ENCODE measurements around the gene FRMD4A. TPM values are rescaled to one million over a fixed set of nuclear protein-coding genes. Genes with fewer than 3 reads are reported as not detected.

FRMD4A gene
- total and polyA plus RNA-seq, 2 of the 4 experiments (the other 2 are of a cell fraction): 30.3 to 68.8 TPM

DNA sequence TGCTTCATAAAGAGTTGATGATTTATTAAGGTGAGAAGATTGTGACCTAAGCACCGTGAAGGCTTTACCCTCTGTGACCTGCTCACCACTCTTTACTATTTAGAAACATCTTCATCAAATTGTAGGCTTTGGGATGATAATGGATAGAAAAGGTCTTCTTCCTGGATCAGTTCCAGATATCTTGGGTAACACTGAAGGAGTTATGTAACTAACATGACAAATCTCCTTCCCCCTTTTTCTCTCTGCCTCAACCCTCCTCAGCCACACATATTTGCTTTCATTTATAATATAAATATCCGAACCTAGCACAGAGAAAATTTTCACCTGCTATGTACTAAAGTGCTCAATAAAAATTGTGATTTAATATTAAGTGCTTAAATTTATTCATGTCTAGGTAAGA is 151.5 kb downstream of the FRMD4A start:
- no peak overlapping the region for H3K4ac ChIP-seq (ENCODE audit: low read depth, low read length)
- no peaks in the 10 kb centered on the region for H3K9me1 ChIP-seq (ENCODE audit: insufficient read depth, low read length)
- no peaks in the 10 kb centered on the region for H3K79me1 ChIP-seq (ENCODE audit: low read depth in 1 of 2, low read length in 2 of 2)
- H2BK15ac ChIP-seq (ENCODE audit: low read depth, low read length): no peak overlapping the region
- H3K27ac ChIP-seq (ENCODE audit: insufficient read depth, low read length): no peak overlapping the region
- H2AK9ac ChIP-seq (replicated peaks; ENCODE audit: low read depth, low read length, poor library complexity): no peak overlapping the region
- BruUV-seq (replicated peaks): no TSS peak
- ChIA-PET POLR2A (ENCODE audit: unreplicated experiment) (no interaction called here), CTCF (interaction anchor here (1.5 kb wide), 1 partner anchor 18 kb away, joined by 4 read pairs; no protein-coding TSS in a partner anchor)
- no peak overlapping the region for H2AFZ ChIP-seq (replicated peaks; ENCODE audit: low read length, poor library complexity)
- no peak overlapping the region for H4K5ac ChIP-seq (ENCODE audit: low read depth, low read length)
- no peak overlapping the region for H3K4me2 ChIP-seq (ENCODE audit: low read depth, low read length)
- no peak overlapping the region for H3K18ac ChIP-seq (ENCODE audit: low read depth, low read length)
- H2AK5ac ChIP-seq (ENCODE audit: low read depth, low read length): no peak overlapping the region
- H3K23ac ChIP-seq (ENCODE audit: low read depth, low read length): no peak overlapping the region
- intact Hi-C loops (cut with micrococcal nuclease) (no loop called here), in situ Hi-C loops (cut with MboI; ENCODE audit: low sequenced_read_pairs) (loop anchor here (10.0 to 25.0 kb wide), 2 partner anchors 394 to 633 kb away; no protein-coding TSS in a partner anchor), dilution Hi-C loops (cut with HindIII; ENCODE audit: low sequenced_read_pairs, unreplicated experiment) (no loop called here)
- H2BK5ac ChIP-seq (ENCODE audit: low read depth, low read length, poor library complexity, severe bottlenecking): no peak overlapping the region
- WGBS, 2 experiments (ENCODE audit: extremely low coverage in 2 of 2, insufficient read length in 1 of 2): no CpG with 5 or more reads among the region's 2 CpGs
- H3K4me3 ChIP-seq (ENCODE audit: insufficient read depth, low read depth, low read length): no peak overlapping the region
- TF ChIP-seq POLR2A (IDR thresholded peaks at IDR 0.05; ENCODE audit: low read depth, low read length) (no peak), CHD1 (IDR thresholded peaks at IDR 0.05; ENCODE audit: low read depth, low read length) (no peak), CEBPB (IDR thresholded peaks at IDR 0.05; ENCODE audit: low read depth, low read length) (no peak), MAZ (IDR thresholded peaks at IDR 0.05; ENCODE audit: borderline replicate concordance, low read depth, low read length) (no peak), BHLHE40 (IDR thresholded peaks at IDR 0.05; ENCODE audit: low read depth, low read length) (no peak), NFE2L2 (IDR thresholded peaks at IDR 0.05; ENCODE audit: low read depth, low read length) (no peak), RFX5 (IDR thresholded peaks at IDR 0.05; ENCODE audit: low read depth, low read length) (no peak), RAD21 (IDR thresholded peaks at IDR 0.05; ENCODE audit: low read length) (no peak), MAFK (IDR thresholded peaks at IDR 0.05; ENCODE audit: low read depth, low read length) (no peak), SMC3 (IDR thresholded peaks at IDR 0.05; ENCODE audit: low read depth, low read length) (no peak), MXI1 (IDR thresholded peaks at IDR 0.05; ENCODE audit: borderline replicate concordance, low read depth, low read length) (no peak), FOS (IDR thresholded peaks at IDR 0.05; ENCODE audit: low read depth, low read length) (no peak)
- TF ChIP-seq, protein P1, sequence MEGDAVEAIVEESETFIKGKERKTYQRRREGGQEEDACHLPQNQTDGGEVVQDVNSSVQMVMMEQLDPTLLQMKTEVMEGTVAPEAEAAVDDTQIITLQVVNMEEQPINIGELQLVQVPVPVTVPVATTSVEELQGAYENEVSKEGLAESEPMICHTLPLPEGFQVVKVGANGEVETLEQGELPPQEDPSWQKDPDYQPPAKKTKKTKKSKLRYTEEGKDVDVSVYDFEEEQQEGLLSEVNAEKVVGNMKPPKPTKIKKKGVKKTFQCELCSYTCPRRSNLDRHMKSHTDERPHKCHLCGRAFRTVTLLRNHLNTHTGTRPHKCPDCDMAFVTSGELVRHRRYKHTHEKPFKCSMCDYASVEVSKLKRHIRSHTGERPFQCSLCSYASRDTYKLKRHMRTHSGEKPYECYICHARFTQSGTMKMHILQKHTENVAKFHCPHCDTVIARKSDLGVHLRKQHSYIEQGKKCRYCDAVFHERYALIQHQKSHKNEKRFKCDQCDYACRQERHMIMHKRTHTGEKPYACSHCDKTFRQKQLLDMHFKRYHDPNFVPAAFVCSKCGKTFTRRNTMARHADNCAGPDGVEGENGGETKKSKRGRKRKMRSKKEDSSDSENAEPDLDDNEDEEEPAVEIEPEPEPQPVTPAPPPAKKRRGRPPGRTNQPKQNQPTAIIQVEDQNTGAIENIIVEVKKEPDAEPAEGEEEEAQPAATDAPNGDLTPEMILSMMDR (conservative IDR thresholded peaks at IDR 0.05; ENCODE audit: low read depth, low read length): no peak
- TF ChIP-seq, protein P2, sequence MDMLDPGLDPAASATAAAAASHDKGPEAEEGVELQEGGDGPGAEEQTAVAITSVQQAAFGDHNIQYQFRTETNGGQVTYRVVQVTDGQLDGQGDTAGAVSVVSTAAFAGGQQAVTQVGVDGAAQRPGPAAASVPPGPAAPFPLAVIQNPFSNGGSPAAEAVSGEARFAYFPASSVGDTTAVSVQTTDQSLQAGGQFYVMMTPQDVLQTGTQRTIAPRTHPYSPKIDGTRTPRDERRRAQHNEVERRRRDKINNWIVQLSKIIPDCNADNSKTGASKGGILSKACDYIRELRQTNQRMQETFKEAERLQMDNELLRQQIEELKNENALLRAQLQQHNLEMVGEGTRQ (IDR thresholded peaks at IDR 0.05; ENCODE audit: low read depth, low read length): no peak
- TF ChIP-seq, protein P3, sequence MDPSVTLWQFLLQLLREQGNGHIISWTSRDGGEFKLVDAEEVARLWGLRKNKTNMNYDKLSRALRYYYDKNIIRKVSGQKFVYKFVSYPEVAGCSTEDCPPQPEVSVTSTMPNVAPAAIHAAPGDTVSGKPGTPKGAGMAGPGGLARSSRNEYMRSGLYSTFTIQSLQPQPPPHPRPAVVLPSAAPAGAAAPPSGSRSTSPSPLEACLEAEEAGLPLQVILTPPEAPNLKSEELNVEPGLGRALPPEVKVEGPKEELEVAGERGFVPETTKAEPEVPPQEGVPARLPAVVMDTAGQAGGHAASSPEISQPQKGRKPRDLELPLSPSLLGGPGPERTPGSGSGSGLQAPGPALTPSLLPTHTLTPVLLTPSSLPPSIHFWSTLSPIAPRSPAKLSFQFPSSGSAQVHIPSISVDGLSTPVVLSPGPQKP (IDR thresholded peaks at IDR 0.05; ENCODE audit: borderline replicate concordance, low read depth, low read length): no peak
- no peaks in the 10 kb centered on the region for H4K20me1 ChIP-seq (ENCODE audit: insufficient read depth, low read length)
- no peaks in the 10 kb centered on the region for H3K4me1 ChIP-seq (ENCODE audit: control insufficient read depth, insufficient read depth, low read length)
- H3K56ac ChIP-seq (ENCODE audit: extremely low read depth, insufficient read depth, low read length): no peak overlapping the region
- H3K36me3 ChIP-seq (ENCODE audit: control insufficient read depth, insufficient read depth, low read length): no peaks in the 10 kb centered on the region
- no peak overlapping the region for H3K14ac ChIP-seq (replicated peaks; ENCODE audit: low read depth, low read length)
- DNase-seq (no peak), ATAC-seq (ENCODE audit: low read depth) (no peak)
- H2BK120ac ChIP-seq (ENCODE audit: low read depth, low read length): no peak overlapping the region
- peaks cover 42% of the 10 kb centered on the region for H3K27me3 ChIP-seq (ENCODE audit: control insufficient read depth, insufficient read depth, low read length)
- H4K91ac ChIP-seq (ENCODE audit: insufficient read depth, low read depth, low read length): no peak overlapping the region
- H3K9ac ChIP-seq (ENCODE audit: low read depth, low read length): no peak overlapping the region
- peaks cover 3% of the 10 kb centered on the region for H3K9me3 ChIP-seq (ENCODE audit: control insufficient read depth, insufficient read depth, low read length)
- no peak overlapping the region for H2BK20ac ChIP-seq (ENCODE audit: low read depth, low read length)
- no peak overlapping the region for H4K8ac ChIP-seq (ENCODE audit: low read depth in 2 of 2, low read length in 2 of 2)

Data from IMR-90 (cell line).